DND-41 (cell line): Measurements from ENCODE around the gene UNC13D.

Source experiments
- ATAC-seq: fragments of 200-7000 bp; cut with Tn5 transposase; 3 replicates; pipeline ENCODE4 v1.9.1; 2021; ENCODE audit warnings: low read depth; ENCODE audit not compliant: insufficient read depth
- DNase-seq: peaks from one replicate; pipeline ENCODE4 v3.0.0-alpha.2; 2020
- H2AFZ ChIP-seq: 2 replicates; pipeline ENCODE4 v1.6.0; 2012; ENCODE audit warnings: low read depth, low read length
- H3K27ac ChIP-seq: 2 replicates; pipeline ENCODE4 v1.5.1; 2012; ENCODE audit warnings: low read length, inconsistent platforms
- H3K27me3 ChIP-seq: fragments of 200-600 bp; sonication (generic); 2 replicates; pipeline ENCODE4 v1.6.0; 2012; ENCODE audit warnings: low read length, mild to moderate bottlenecking, inconsistent platforms; ENCODE audit not compliant: insufficient read depth, poor library complexity
- H3K36me3 ChIP-seq: 2 replicates; pipeline ENCODE4 v1.5.1; 2012; ENCODE audit warnings: low read length, inconsistent platforms; ENCODE audit not compliant: insufficient read depth
- H3K4me1 ChIP-seq: 2 replicates; pipeline ENCODE4 v1.5.1; 2012; ENCODE audit warnings: mild to moderate bottlenecking, low read length; ENCODE audit not compliant: insufficient read depth
- H3K4me2 ChIP-seq: 2 replicates; pipeline ENCODE4 v1.6.0; 2012; ENCODE audit warnings: mild to moderate bottlenecking, moderate library complexity, low read length, inconsistent platforms; ENCODE audit not compliant: insufficient read depth
- H3K4me3 ChIP-seq, 2 experiments: fragments of 200-600 bp in 1 of 2; shearing (Covaris generic) in 1 of 2; 2 replicates each; pipeline ENCODE4 v1.5.1; 2012 to 2016; ENCODE audit warnings: inconsistent platforms in 2 of 2, low read length in 2 of 2, mild to moderate bottlenecking in 2 of 2, low read depth in 1 of 2, moderate library complexity in 1 of 2
- H3K79me2 ChIP-seq: 2 replicates; pipeline ENCODE4 v1.6.0; 2012; ENCODE audit warnings: low read length, inconsistent platforms; ENCODE audit not compliant: insufficient read depth
- H3K9ac ChIP-seq: 2 replicates; pipeline ENCODE4 v1.6.0; 2012; ENCODE audit warnings: low read depth, mild to moderate bottlenecking, inconsistent platforms, low read length, moderate library complexity
- H3K9me3 ChIP-seq: 2 replicates; pipeline ENCODE4 v1.5.1; 2012; ENCODE audit warnings: low read length, moderate library complexity, mild to moderate bottlenecking, inconsistent platforms; ENCODE audit not compliant: insufficient read depth, severe bottlenecking
- H4K20me1 ChIP-seq: 2 replicates; pipeline ENCODE4 v1.6.0; 2012; ENCODE audit warnings: low read length; ENCODE audit not compliant: insufficient read depth
- CTCF ChIP-seq: IDR thresholded peaks from 2 replicates; pipeline ENCODE4 v1.5.1; 2012; ENCODE audit warnings: borderline replicate concordance, low read length, moderate library complexity, mild to moderate bottlenecking; ENCODE audit not compliant: poor library complexity, severe bottlenecking; ENCODE audit errors: extremely low read depth
- EZH2 ChIP-seq: IDR thresholded peaks from 3 replicates; pipeline ENCODE4 v1.6.1; 2012; ENCODE audit warnings: borderline replicate concordance, low read depth, mild to moderate bottlenecking, moderate library complexity, low read length, inconsistent platforms; ENCODE audit not compliant: severe bottlenecking

Gene UNC13D

GRCh38 chr17:75840799-75841164 is 3.4 kb downstream of the UNC13D start:
- no peak overlapping the region for H3K9ac ChIP-seq
- H3K79me2 ChIP-seq = peaks cover 18% of the 10 kb centered on the region
- no peak overlapping the region for H2AFZ ChIP-seq
- H3K27ac ChIP-seq = no peak overlapping the region
- no peaks in the 10 kb centered on the region for H3K27me3 ChIP-seq
- no peaks in the 10 kb centered on the region for H4K20me1 ChIP-seq
- H3K4me2 ChIP-seq = no peak overlapping the region
- TF ChIP-seq EZH2 (no peak), CTCF (no peak)
- DNase-seq (no peak), ATAC-seq (no peak)
- H3K4me3 ChIP-seq = no peak overlapping the region
- peaks cover 29% of the 10 kb centered on the region for H3K4me1 ChIP-seq
- H3K36me3 ChIP-seq = peaks cover 32% of the 10 kb centered on the region
- no peaks in the 10 kb centered on the region for H3K9me3 ChIP-seq

- TF ChIP-seq EZH2 = no peak
- TF ChIP-seq CTCF = no peak
- Histone ChIP-seq H3K4me3 (no peak overlapping the region), H2AFZ (no peak overlapping the region), H4K20me1 (no peaks in the 10 kb centered on the region), H3K36me3 (peaks cover 37% of the 10 kb centered on the region), H3K9me3 (no peaks in the 10 kb centered on the region), H3K4me1 (peaks cover 27% of the 10 kb centered on the region), H3K27me3 (no peaks in the 10 kb centered on the region), H3K9ac (no peak overlapping the region), H3K27ac (no peak overlapping the region), H3K79me2 (peaks cover 18% of the 10 kb centered on the region), H3K4me2 (no peak overlapping the region)
- ATAC-seq (no peak), DNase-seq (no peak)
Measured at GRCh38 chr17:75839942-75840798, 4.0 kb downstream of the UNC13D start.

GRCh38 chr17:75838410-75838809 is 5.8 kb downstream of the UNC13D start:
- H4K20me1 ChIP-seq = no peaks in the 10 kb centered on the region
- H3K27ac ChIP-seq = no peak overlapping the region
- H3K9me3 ChIP-seq = no peaks in the 10 kb centered on the region
- DNase-seq = no peak
- no peaks in the 10 kb centered on the region for H3K27me3 ChIP-seq
- no peak overlapping the region for H3K9ac ChIP-seq
- no peak for ATAC-seq
- H3K4me3 ChIP-seq = no peak overlapping the region
- H3K4me1 ChIP-seq = peaks cover 14% of the 10 kb centered on the region
- H3K79me2 ChIP-seq = peaks cover 13% of the 10 kb centered on the region
- H3K4me2 ChIP-seq = no peak overlapping the region
- H2AFZ ChIP-seq = no peak overlapping the region
- no peak for TF ChIP-seq CTCF
- TF ChIP-seq EZH2 = no peak
- H3K36me3 ChIP-seq = peaks cover 54% of the 10 kb centered on the region
